GM20000 (cell line): ENCODE measurements around the gene SGF29.
A peak's percentile ranks its signal among the peaks of the same experiment; 100 is the strongest.
"Not testable (repeated sequence)": the region's sequence is repeated elsewhere in the genome, so short reads cannot be mapped to it uniquely, and the experiment has no call there.

Experiments used
- DNase-seq: peaks from one replicate; pipeline ENCODE4 v3.0.0; 2012; ENCODE audit warnings: low spot score
- CTCF ChIP-seq: IDR thresholded peaks from 2 replicates; pipeline ENCODE4 v1.5.1; 2012; ENCODE audit warnings: mild to moderate bottlenecking, control low read depth; ENCODE audit errors: extremely low read depth, missing control alignments

SGF29 gene

GRCh38 chr16:28596115-28596630 is 42.5 kb downstream of the SGF29 start:
- no peak for DNase-seq
- no peak for TF ChIP-seq CTCF

DNA sequence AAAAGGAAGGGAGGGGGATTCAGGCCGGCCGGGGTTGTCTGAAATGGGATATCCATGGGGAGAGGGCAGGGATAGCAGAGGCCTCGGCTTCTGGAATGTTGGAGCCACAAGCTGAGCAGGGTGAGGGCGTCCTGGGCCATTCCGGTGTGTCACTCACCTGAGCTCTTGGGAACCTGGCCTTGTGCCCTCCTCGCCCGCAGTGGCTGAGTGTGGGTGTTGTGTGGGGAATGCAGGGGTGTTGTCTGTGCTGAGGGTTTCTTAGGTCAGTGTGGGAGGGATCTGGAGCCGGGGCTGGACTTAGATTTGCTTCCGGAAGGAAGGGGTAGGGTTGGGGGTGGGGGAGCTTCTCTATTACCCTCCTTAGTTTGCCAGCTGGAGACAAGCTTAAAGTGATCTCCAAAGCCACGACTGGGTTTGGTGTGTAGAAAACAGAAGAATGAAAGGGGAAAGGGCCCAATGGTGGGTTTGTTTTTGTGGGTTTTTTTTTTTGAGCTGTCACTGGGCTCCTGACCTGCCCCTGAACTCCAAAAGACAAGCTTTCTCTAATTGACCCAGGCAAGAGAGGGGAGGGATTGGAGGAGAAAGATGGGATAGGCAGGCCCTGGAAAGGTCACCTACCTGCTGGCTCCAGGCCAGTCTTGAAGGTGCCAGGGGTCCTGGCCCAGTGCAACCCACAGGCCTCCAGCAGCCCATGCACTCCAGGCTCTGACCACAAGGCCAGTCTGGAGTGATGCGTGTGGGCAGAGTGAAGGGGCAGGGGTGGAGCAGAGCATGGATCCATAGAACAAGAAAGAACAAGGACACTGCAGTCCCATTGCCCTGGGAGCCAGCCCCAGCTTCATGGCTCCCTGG is 43.3 kb downstream of the SGF29 start, which contains the start of gene SULT1A2:
TSS of gene SULT1A2 (minus strand) at position 211 of the 852 bp plus-strand sequence. CDS start 1,120 bp downstream, outside the sequence.
- TF ChIP-seq CTCF, result no peak
- no peak for DNase-seq

- peak; percentile 26 for DNase-seq
- TF ChIP-seq CTCF, result no peak
These were observed 44.1 kb downstream of the SGF29 start for GRCh38 chr16:28597692-28598261.

DNA sequence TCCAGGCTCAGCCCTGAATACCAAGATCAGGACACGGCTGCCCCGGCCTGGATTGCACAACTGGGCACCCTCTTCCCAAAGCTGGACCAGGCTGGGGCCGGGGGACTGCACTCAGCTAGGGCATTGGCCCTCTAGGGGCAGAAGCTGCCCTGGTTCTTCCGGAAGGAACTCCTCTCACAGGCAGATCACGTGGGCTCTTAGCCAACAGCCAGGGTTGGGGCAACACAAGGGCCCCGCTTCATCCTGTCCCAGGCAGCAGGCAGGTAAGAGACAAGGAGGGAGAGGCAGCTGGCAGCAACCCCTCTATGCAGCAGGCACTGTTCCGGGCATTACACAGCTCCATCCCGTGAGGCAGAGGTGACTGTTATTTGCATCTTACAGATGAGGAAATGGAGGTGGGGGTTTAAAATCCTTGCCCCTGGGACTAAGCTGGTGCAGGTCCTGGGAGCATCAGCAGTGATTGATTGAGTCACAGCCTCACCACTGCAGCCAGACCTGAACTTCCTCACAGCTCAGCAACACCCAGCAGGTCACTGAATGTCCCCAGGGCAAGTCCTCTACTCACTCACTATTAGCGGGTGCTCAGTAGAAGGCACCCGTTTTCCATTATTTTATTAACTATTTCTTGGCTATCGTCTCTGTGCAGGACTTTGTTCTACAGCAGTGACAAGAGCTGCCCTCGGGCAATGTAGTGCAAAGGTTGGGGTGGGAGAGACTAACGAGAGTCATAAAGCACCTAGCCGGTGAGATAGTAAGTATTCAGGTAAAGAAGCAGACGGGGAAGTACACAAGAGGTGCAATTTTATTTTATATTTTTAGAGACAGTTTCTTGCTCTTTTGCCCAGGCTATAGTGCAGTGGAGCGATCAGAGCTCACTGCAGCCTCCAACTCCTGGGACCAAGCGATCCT is 45.9 kb downstream of the SGF29 start:
- not testable (repeated sequence) for DNase-seq

DNA sequence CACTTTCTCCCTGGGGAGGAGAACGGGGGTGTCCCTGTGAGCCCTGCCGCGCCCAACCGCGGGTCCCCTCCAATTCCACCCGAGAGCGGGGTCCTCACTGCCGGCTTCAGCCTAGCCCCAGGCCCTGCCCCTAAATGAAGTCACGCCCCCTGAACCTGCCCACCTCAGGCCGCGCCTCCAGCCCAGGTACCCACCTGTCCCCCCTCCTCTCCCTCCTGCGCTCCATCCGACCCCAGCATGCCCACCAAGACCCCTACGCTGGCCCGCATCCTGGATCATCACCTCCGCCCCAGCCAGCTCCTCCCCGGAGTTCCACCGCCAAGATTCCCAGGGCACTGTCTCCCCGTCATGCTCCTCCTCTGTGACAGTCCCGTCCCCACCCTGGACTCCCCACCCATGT is 47.2 kb downstream of the SGF29 start:
- not testable (repeated sequence) for DNase-seq

DNA sequence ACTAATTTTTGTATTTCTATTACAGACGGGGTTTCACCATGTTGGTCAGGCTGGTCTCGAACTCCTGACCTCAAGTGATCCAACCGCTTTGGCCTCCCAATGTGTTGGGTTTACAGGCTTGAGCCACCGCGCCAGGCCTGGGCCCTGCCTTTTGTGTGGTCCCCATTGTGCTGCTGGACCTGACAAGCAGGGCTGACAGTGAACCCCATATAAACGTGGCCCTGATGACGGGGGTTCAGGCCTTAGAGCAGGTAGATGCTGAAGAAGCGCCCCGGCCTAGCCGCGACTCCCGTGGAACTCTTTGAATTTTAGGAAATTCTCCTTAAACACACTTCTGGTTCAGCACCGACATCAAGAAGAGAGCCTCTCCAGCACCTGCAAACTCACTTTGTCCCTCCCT is 47.9 kb downstream of the SGF29 start:
- DNase-seq, result not testable (repeated sequence)

DNA sequence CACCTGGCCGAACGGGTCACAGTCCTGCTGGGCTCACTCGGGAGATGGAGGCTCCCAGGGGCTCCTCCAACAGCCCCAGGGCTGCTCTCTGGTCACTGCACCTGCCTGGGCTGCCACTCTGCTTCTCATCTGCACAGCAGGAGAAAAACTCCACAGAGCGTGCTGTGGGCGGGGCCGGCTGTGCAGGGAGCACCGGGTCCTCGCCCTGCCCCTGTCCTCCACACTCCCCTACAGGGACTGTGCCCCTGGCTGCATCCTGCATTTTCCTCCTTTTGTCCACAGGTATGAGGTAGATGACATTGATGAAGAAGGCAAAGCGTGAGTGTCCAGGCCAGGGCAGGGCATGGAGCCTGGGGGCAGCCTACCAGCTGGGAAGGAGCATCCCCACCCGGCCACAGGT is 48.3 kb downstream of the SGF29 start:
- not testable (repeated sequence) for DNase-seq

- DNase-seq, result peak; percentile 63
- TF ChIP-seq CTCF, result no peak
These were observed 48.8 kb downstream of the SGF29 start for GRCh38 chr16:28602529-28602928.

GRCh38 chr16:28603381-28604185 is 49.9 kb downstream of the SGF29 start:
- DNase-seq, result no peak
- no peak for TF ChIP-seq CTCF
